ENCODE results near the gene MAD1L1.

Gene MAD1L1

GRCh38 chr7:2210551-2211258, 22.0 kb downstream of the MAD1L1 start:
- WGBS (ENCODE audit: extremely low coverage, insufficient coverage, insufficient read length): no CpG with 5 or more reads among the region's 30 CpGs
- no peak overlapping the region for H2BK12ac ChIP-seq (ENCODE audit: low read length)

GRCh38 chr7:2209961-2210323, 22.8 kb downstream of the MAD1L1 start:
- no peak overlapping the region for H4K8ac ChIP-seq (ENCODE audit: low read depth, low read length)
- H2BK5ac ChIP-seq (ENCODE audit: low read depth, low read length, poor library complexity): no peak overlapping the region
- H2AK5ac ChIP-seq (ENCODE audit: low read length): no peak overlapping the region
- no peak overlapping the region for H4K12ac ChIP-seq (ENCODE audit: low read depth, low read length)
- WGBS (ENCODE audit: extremely low coverage, insufficient coverage, insufficient read length): no CpG with 5 or more reads among the region's 8 CpGs
- H4K91ac ChIP-seq (ENCODE audit: low read depth, low read length): no peak overlapping the region
- no peaks in the 10 kb centered on the region for H3K79me2 ChIP-seq (ENCODE audit: control insufficient read depth, insufficient read depth, low read length, poor library complexity)
- no peak overlapping the region for H3K27ac ChIP-seq (ENCODE audit: low read depth, low read length)
- H3K27me3 ChIP-seq (ENCODE audit: insufficient read depth, low read length): no peaks in the 10 kb centered on the region
- H3K14ac ChIP-seq (ENCODE audit: low read length): no peak overlapping the region
- H3K79me1 ChIP-seq (ENCODE audit: low read length): no peaks in the 10 kb centered on the region
- H3K23ac ChIP-seq (ENCODE audit: low read length): no peak overlapping the region
- peaks cover 2% of the 10 kb centered on the region for H3K9me3 ChIP-seq (ENCODE audit: insufficient read depth, low read depth, low read length)
- peaks cover 2 to 6% of the 10 kb centered on the region in 2 experiments for H3K4me1 ChIP-seq (ENCODE audit: control insufficient read depth in 1 of 2, insufficient read depth in 2 of 2, low read length in 2 of 2)
- H2BK120ac ChIP-seq (ENCODE audit: insufficient read depth, low read length, poor library complexity): no peak overlapping the region
- H3K18ac ChIP-seq (ENCODE audit: low read length): no peak overlapping the region
- H3K9ac ChIP-seq (ENCODE audit: low read length): no peak overlapping the region
- no peak for DNase-seq
- no peak overlapping the region for H3K4ac ChIP-seq (ENCODE audit: low read depth, low read length)
- peaks cover 54 to 57% of the 10 kb centered on the region in 2 experiments for H3K36me3 ChIP-seq (ENCODE audit: control insufficient read depth in 1 of 2, insufficient read depth in 2 of 2, low read length in 2 of 2)
- H2BK12ac ChIP-seq (ENCODE audit: low read length): no peak overlapping the region
- H3K4me3 ChIP-seq (ENCODE audit: low read depth, low read length): no peak overlapping the region
- H2AFZ ChIP-seq (ENCODE audit: insufficient read depth, low read length, poor library complexity): no peak overlapping the region
- H3K4me2 ChIP-seq (ENCODE audit: low read length): no peak overlapping the region

More at GRCh38 chr7:2210551-2211258, 22.0 kb downstream of the MAD1L1 start:
- H3K79me1 ChIP-seq (ENCODE audit: low read length): no peaks in the 10 kb centered on the region
- no peak overlapping the region for H3K4ac ChIP-seq (ENCODE audit: low read depth, low read length)
- no peak overlapping the region for H2BK120ac ChIP-seq (ENCODE audit: insufficient read depth, low read length, poor library complexity)
- H3K23ac ChIP-seq (ENCODE audit: low read length): no peak overlapping the region
- H3K9ac ChIP-seq (ENCODE audit: low read length): no peak overlapping the region
- no peak overlapping the region for H3K4me3 ChIP-seq (ENCODE audit: low read depth, low read length)
- H4K12ac ChIP-seq (ENCODE audit: low read depth, low read length): no peak overlapping the region
- H2AK5ac ChIP-seq (ENCODE audit: low read length): no peak overlapping the region
- H2AFZ ChIP-seq (ENCODE audit: insufficient read depth, low read length, poor library complexity): no peak overlapping the region
- no peak overlapping the region for H3K4me2 ChIP-seq (ENCODE audit: low read length)
- no peak overlapping the region for H3K27ac ChIP-seq (ENCODE audit: low read depth, low read length)
- H2BK5ac ChIP-seq (ENCODE audit: low read depth, low read length, poor library complexity): no peak overlapping the region
- H3K36me3 ChIP-seq (ENCODE audit: control insufficient read depth in 1 of 2, insufficient read depth in 2 of 2, low read length in 2 of 2): peaks cover 59 to 62% of the 10 kb centered on the region in 2 experiments
- H3K9me3 ChIP-seq (ENCODE audit: insufficient read depth, low read depth, low read length): peaks cover 4% of the 10 kb centered on the region
- no peak overlapping the region for H3K14ac ChIP-seq (ENCODE audit: low read length)
- no peak overlapping the region for H4K91ac ChIP-seq (ENCODE audit: low read depth, low read length)
- no peak overlapping the region for H4K8ac ChIP-seq (ENCODE audit: low read depth, low read length)
- no peak for DNase-seq
- H3K27me3 ChIP-seq (ENCODE audit: insufficient read depth, low read length): no peaks in the 10 kb centered on the region
- no peaks in the 10 kb centered on the region for H3K79me2 ChIP-seq (ENCODE audit: control insufficient read depth, insufficient read depth, low read length, poor library complexity)
- H3K4me1 ChIP-seq (ENCODE audit: control insufficient read depth in 1 of 2, insufficient read depth in 2 of 2, low read length in 2 of 2): no peaks in the 10 kb centered on the region
- no peak overlapping the region for H3K18ac ChIP-seq (ENCODE audit: low read length)

GRCh38 chr7:2209146-2209960, 23.4 kb downstream of the MAD1L1 start:
- no peak overlapping the region for H3K4me2 ChIP-seq (ENCODE audit: low read length)
- H2AK5ac ChIP-seq (ENCODE audit: low read length): no peak overlapping the region
- no peak overlapping the region for H3K27ac ChIP-seq (ENCODE audit: low read depth, low read length)
- no peak overlapping the region for H3K4ac ChIP-seq (ENCODE audit: low read depth, low read length)
- no CpG with 5 or more reads among the region's 21 CpGs for WGBS (ENCODE audit: extremely low coverage, insufficient coverage, insufficient read length)
- no peak overlapping the region for H4K91ac ChIP-seq (ENCODE audit: low read depth, low read length)
- no peak overlapping the region for H4K8ac ChIP-seq (ENCODE audit: low read depth, low read length)
- H3K27me3 ChIP-seq (ENCODE audit: insufficient read depth, low read length): no peaks in the 10 kb centered on the region
- peaks cover 2 to 10% of the 10 kb centered on the region in 2 experiments for H3K4me1 ChIP-seq (ENCODE audit: control insufficient read depth in 1 of 2, insufficient read depth in 2 of 2, low read length in 2 of 2)
- H2AFZ ChIP-seq (ENCODE audit: insufficient read depth, low read length, poor library complexity): no peak overlapping the region
- no peak overlapping the region for H3K9ac ChIP-seq (ENCODE audit: low read length)
- no peak overlapping the region for H2BK12ac ChIP-seq (ENCODE audit: low read length)
- no peaks in the 10 kb centered on the region for H3K9me3 ChIP-seq (ENCODE audit: insufficient read depth, low read depth, low read length)
- no peak overlapping the region for H3K4me3 ChIP-seq (ENCODE audit: low read depth, low read length)
- H3K14ac ChIP-seq (ENCODE audit: low read length): no peak overlapping the region
- peak in 1 of 2 donors; percentile 45 for DNase-seq
- H3K79me2 ChIP-seq (ENCODE audit: control insufficient read depth, insufficient read depth, low read length, poor library complexity): no peaks in the 10 kb centered on the region
- H3K18ac ChIP-seq (ENCODE audit: low read length): no peak overlapping the region
- no peaks in the 10 kb centered on the region for H3K79me1 ChIP-seq (ENCODE audit: low read length)
- H4K12ac ChIP-seq (ENCODE audit: low read depth, low read length): no peak overlapping the region
- no peak overlapping the region for H2BK5ac ChIP-seq (ENCODE audit: low read depth, low read length, poor library complexity)
- no peak overlapping the region for H3K23ac ChIP-seq (ENCODE audit: low read length)
- H3K36me3 ChIP-seq (ENCODE audit: control insufficient read depth in 1 of 2, insufficient read depth in 2 of 2, low read length in 2 of 2): peaks cover 50 to 52% of the 10 kb centered on the region in 2 experiments
- no peak overlapping the region for H2BK120ac ChIP-seq (ENCODE audit: insufficient read depth, low read length, poor library complexity)

- H4K91ac ChIP-seq (ENCODE audit: low read depth, low read length): no peak overlapping the region
- no peak overlapping the region for H4K12ac ChIP-seq (ENCODE audit: low read depth, low read length)
- no peak overlapping the region for H3K4ac ChIP-seq (ENCODE audit: low read depth, low read length)
- H3K79me1 ChIP-seq (ENCODE audit: low read length): no peaks in the 10 kb centered on the region
- no peaks in the 10 kb centered on the region for H3K27me3 ChIP-seq (ENCODE audit: insufficient read depth, low read length)
- peaks cover 44 to 46% of the 10 kb centered on the region in 2 experiments for H3K36me3 ChIP-seq (ENCODE audit: control insufficient read depth in 1 of 2, insufficient read depth in 2 of 2, low read length in 2 of 2)
- no peak overlapping the region for H2BK120ac ChIP-seq (ENCODE audit: insufficient read depth, low read length, poor library complexity)
- H3K4me2 ChIP-seq (ENCODE audit: low read length): no peak overlapping the region
- H3K9me3 ChIP-seq (ENCODE audit: insufficient read depth, low read depth, low read length): no peaks in the 10 kb centered on the region
- no peak overlapping the region for H3K23ac ChIP-seq (ENCODE audit: low read length)
- no CpG with 5 or more reads among the region's 16 CpGs for WGBS (ENCODE audit: extremely low coverage, insufficient coverage, insufficient read length)
- no peak overlapping the region for H2BK5ac ChIP-seq (ENCODE audit: low read depth, low read length, poor library complexity)
- no peak for DNase-seq
- H2AK5ac ChIP-seq (ENCODE audit: low read length): no peak overlapping the region
- H2AFZ ChIP-seq (ENCODE audit: insufficient read depth, low read length, poor library complexity): no peak overlapping the region
- H3K14ac ChIP-seq (ENCODE audit: low read length): no peak overlapping the region
- H3K18ac ChIP-seq (ENCODE audit: low read length): no peak overlapping the region
- no peaks in the 10 kb centered on the region for H3K79me2 ChIP-seq (ENCODE audit: control insufficient read depth, insufficient read depth, low read length, poor library complexity)
- peaks cover 7 to 16% of the 10 kb centered on the region in 2 experiments for H3K4me1 ChIP-seq (ENCODE audit: control insufficient read depth in 1 of 2, insufficient read depth in 2 of 2, low read length in 2 of 2)
- no peak overlapping the region for H3K27ac ChIP-seq (ENCODE audit: low read depth, low read length)
- no peak overlapping the region for H3K9ac ChIP-seq (ENCODE audit: low read length)
- no peak overlapping the region for H4K8ac ChIP-seq (ENCODE audit: low read depth, low read length)
- no peak overlapping the region for H2BK12ac ChIP-seq (ENCODE audit: low read length)
- no peak overlapping the region for H3K4me3 ChIP-seq (ENCODE audit: low read depth, low read length)
Measured at GRCh38 chr7:2208712-2209111, 24.0 kb downstream of the MAD1L1 start.

Measured in trophoblast cell (in vitro differentiated cells and primary cell).